Rectal smooth muscle tissue (tissue), 1 donor: ENCODE measurements around the gene FAM83G.

ENCODE experiments used
- H3K27ac ChIP-seq: one replicate; pipeline ENCODE4 v1.7.0; 2013; ENCODE audit warnings: low read depth, low read length, inconsistent platforms
- H3K27me3 ChIP-seq: one replicate; pipeline ENCODE4 v1.7.0; 2013; ENCODE audit warnings: low read length; ENCODE audit not compliant: control insufficient read depth, insufficient read depth
- H3K36me3 ChIP-seq: one replicate; pipeline ENCODE4 v1.7.0; 2013; ENCODE audit warnings: low read length; ENCODE audit not compliant: control insufficient read depth, insufficient read depth
- H3K4me1 ChIP-seq: one replicate; pipeline ENCODE4 v1.7.0; 2013; ENCODE audit warnings: low read length; ENCODE audit not compliant: control insufficient read depth, insufficient read depth
- H3K4me3 ChIP-seq: one replicate; pipeline ENCODE4 v1.7.0; 2013; ENCODE audit warnings: low read length
- H3K9ac ChIP-seq: one replicate; pipeline ENCODE4 v1.7.0; 2013; ENCODE audit warnings: low read length

Gene FAM83G

DNA sequence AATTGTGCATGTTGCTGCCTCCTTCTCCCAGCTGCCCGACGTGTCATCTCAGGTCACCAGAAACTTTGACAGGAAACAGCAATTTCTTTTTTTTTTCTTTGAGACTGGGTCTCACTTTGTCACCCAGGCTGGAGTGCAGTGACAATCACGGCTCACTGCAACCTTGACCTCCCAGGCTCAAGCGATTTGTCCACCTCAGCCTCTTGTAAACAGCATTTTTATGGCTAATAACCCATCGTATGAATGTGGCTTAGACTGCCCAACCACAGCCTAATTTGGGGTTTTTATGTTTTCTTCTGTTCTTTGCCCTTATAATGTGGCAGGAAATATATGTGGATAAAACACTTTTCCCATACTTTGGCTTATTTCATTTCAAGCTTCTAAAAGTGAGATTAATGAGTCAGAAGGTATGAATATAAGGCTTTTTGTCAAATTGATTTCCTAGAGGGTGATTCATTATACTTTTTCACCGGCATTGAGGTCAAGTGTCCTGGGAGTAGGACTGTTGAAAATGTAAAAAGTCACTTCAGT, 83.6 kb downstream of the FAM83G start:
- peaks cover 14% of the 10 kb centered on the region for H3K4me1 ChIP-seq
- H3K36me3 ChIP-seq, result peaks cover 4% of the 10 kb centered on the region
- H3K9ac ChIP-seq, result no peak overlapping the region
- no peaks in the 10 kb centered on the region for H3K27me3 ChIP-seq
- H3K27ac ChIP-seq, result peak overlapping the region; percentile 38
- H3K4me3 ChIP-seq, result no peak overlapping the region

GRCh38 chr17:18919963-18920362, 84.6 kb downstream of the FAM83G start:
- Histone ChIP-seq H3K27ac (peak overlapping the region; percentile 40), H3K9ac (no peak overlapping the region), H3K27me3 (no peaks in the 10 kb centered on the region), H3K36me3 (peaks cover 4% of the 10 kb centered on the region), H3K4me1 (peaks cover 14% of the 10 kb centered on the region), H3K4me3 (no peak overlapping the region)
